Testis (tissue), 3 donors: ENCODE measurements around the gene ACP3. TPM values are rescaled to one million over a fixed set of nuclear protein-coding genes. Genes with fewer than 3 reads are reported as not detected.

Experiments used
- DNase-seq: peaks from one replicate; pipeline ENCODE4 v3.0.0-alpha.2; 2019
- H3K27ac ChIP-seq, 2 donors: fragments of 200-600 bp; sonication (generic); one replicate each; pipeline ENCODE4 v1.5.1; 2019
- H3K27me3 ChIP-seq: fragments of 200-600 bp; sonication (generic); one replicate; pipeline ENCODE4 v1.5.1; 2019
- H3K36me3 ChIP-seq: fragments of 200-600 bp; sonication (generic); one replicate; pipeline ENCODE4 v1.5.1; 2017; ENCODE audit warnings: low read depth; ENCODE audit errors: missing control alignments
- H3K4me1 ChIP-seq: fragments of 200-600 bp; sonication (generic); one replicate; pipeline ENCODE4 v1.5.1; 2019
- H3K4me3 ChIP-seq, 2 donors: fragments of 200-600 bp; sonication (generic); one replicate each; pipeline ENCODE4 v1.5.1; 2017 to 2019
- H3K9me3 ChIP-seq: fragments of 200-600 bp; sonication (generic); one replicate; pipeline ENCODE4 v1.5.1; 2017
- CTCF ChIP-seq, 3 experiments: fragments of 450-650 bp in 2 of 3; fragments of 200-600 bp in 1 of 3; sonication (generic) in 1 of 3; IDR thresholded peaks; one replicate each; pipeline ENCODE4 v1.5.1; 2016 to 2019; ENCODE audit warnings: antibody characterized with exemption in 3 of 3, mild to moderate bottlenecking in 2 of 3, moderate library complexity in 1 of 3
- POLR2A ChIP-seq: fragments of 450-650 bp; IDR thresholded peaks from one replicate; pipeline ENCODE4 v1.6.1; 2017; ENCODE audit warnings: antibody characterized with exemption, mild to moderate bottlenecking, moderate library complexity
- WGBS, 2 donors: methylation state at CpG; one replicate each; pipeline ENCODE4 v1.1.5; 2018; 5-methylcytosine and 5-hydroxymethylcytosine counted together
- intact Hi-C: fragments of 100-400 bp; cut with DNase I; formaldehyde crosslinking; loops from one replicate; pipeline ENCODE4 v1.15.1; 2023; ENCODE audit warnings: low total_unique reads
- polyA plus RNA-seq: library from polyadenylated mRNA; stranded (reverse); fragments of 350-450 nt; fragmentation: Illumina TruSeq; extraction: RNeasy Lipid Tissue Mini Kit (QIAGEN cat#74804); gene quantifications from one replicate; pipeline ENCODE4 v1.2.3, GENCODE V29; 2014; ENCODE audit warnings: low read depth, low replicate concordance; ENCODE audit not compliant: insufficient read depth
- total RNA-seq, 2 donors: library from RNA; depleted of rRNA; stranded (reverse); fragments of >200 nt; gene quantifications; one replicate each; pipeline ENCODE4 v1.2.3, GENCODE V29; 2016

ACP3 gene
- total and polyA plus RNA-seq, 3 donors from 2014 or later, result 2.6 to 7.9 (median 5.8) TPM

- Histone ChIP-seq H3K36me3 (no peaks in the 10 kb centered on the region), H3K4me3 (no peak overlapping the region), H3K9me3 (no peaks in the 10 kb centered on the region), H3K27ac (no peak overlapping the region), H3K4me1 (no peaks in the 10 kb centered on the region), H3K27me3 (no peaks in the 10 kb centered on the region)
- WGBS, 2 donors, result 78 to 93% methylated on average over 2 of the region's 2 CpGs
- TF ChIP-seq CTCF (IDR thresholded peaks at IDR 0.05) (no peak), POLR2A (no peak)
- intact Hi-C loops, result no loop called here
- DNase-seq, result no peak
Measured at GRCh38 chr3:132378048-132378762, 61.0 kb downstream of the ACP3 start.

- Histone ChIP-seq H3K9me3 (no peaks in the 10 kb centered on the region), H3K27me3 (no peaks in the 10 kb centered on the region), H3K4me3 (no peak overlapping the region), H3K36me3 (no peaks in the 10 kb centered on the region), H3K4me1 (no peaks in the 10 kb centered on the region), H3K27ac (no peak overlapping the region)
- no peak for DNase-seq
- TF ChIP-seq POLR2A, result no peak
- no peak for TF ChIP-seq CTCF (IDR thresholded peaks at IDR 0.05)
- intact Hi-C loops, result no loop called here
- WGBS, 2 donors, result 59 to 61% methylated on average over 2 of the region's 2 CpGs
Measured at GRCh38 chr3:132378846-132379245, 61.6 kb downstream of the ACP3 start.

GRCh38 chr3:132380920-132381319, 63.7 kb downstream of the ACP3 start:
- H3K4me1 ChIP-seq, result no peaks in the 10 kb centered on the region
- no peak for DNase-seq
- no peaks in the 10 kb centered on the region for H3K27me3 ChIP-seq
- WGBS, 2 donors, result 63 to 67% methylated on average over 1 of the region's 1 CpG
- no peak overlapping the region for H3K27ac ChIP-seq
- no peaks in the 10 kb centered on the region for H3K36me3 ChIP-seq
- intact Hi-C loops, result no loop called here
- H3K9me3 ChIP-seq, result no peaks in the 10 kb centered on the region
- TF ChIP-seq POLR2A (no peak), CTCF (IDR thresholded peaks at IDR 0.05) (no peak)
- H3K4me3 ChIP-seq, result no peak overlapping the region

- Histone ChIP-seq H3K4me3 (no peak overlapping the region), H3K4me1 (no peaks in the 10 kb centered on the region), H3K27me3 (no peaks in the 10 kb centered on the region), H3K27ac (no peak overlapping the region), H3K36me3 (no peaks in the 10 kb centered on the region), H3K9me3 (no peaks in the 10 kb centered on the region)
- TF ChIP-seq CTCF (IDR thresholded peaks at IDR 0.05) (no peak), POLR2A (no peak)
- intact Hi-C loops, result no loop called here
- WGBS, 2 donors, result 94% methylated on average over 14 of the region's 14 CpGs
- DNase-seq, result no peak
Measured at GRCh38 chr3:132381348-132381944, 64.2 kb downstream of the ACP3 start.

GRCh38 chr3:132382267-132382666, 65.1 kb downstream of the ACP3 start:
- H3K4me1 ChIP-seq, result no peaks in the 10 kb centered on the region
- intact Hi-C loops, result no loop called here
- WGBS, 2 donors, result 76 to 77% methylated on average over 4 of the region's 4 CpGs

More at GRCh38 chr3:132382267-132382666, 65.1 kb downstream of the ACP3 start:
- Histone ChIP-seq H3K9me3 (no peaks in the 10 kb centered on the region), H3K27me3 (no peaks in the 10 kb centered on the region), H3K27ac (no peak overlapping the region), H3K36me3 (no peaks in the 10 kb centered on the region), H3K4me3 (no peak overlapping the region)
- DNase-seq, result no peak
- TF ChIP-seq POLR2A, result no peak
- TF ChIP-seq CTCF (IDR thresholded peaks at IDR 0.05), result no peak
